BLaER1 treated with 17β-estradiol and CSF1 and Interleukin-3, amounts not matched to agents 10 nM and 100 nM (cell line): ENCODE data around the gene VPREB3.

Experiments used
- H3K27ac ChIP-seq, 11 experiments: shearing (Covaris generic); formaldehyde crosslinking; 2 replicates each; pipeline ENCODE4 v1.8.1; 2022
- H3K27me3 ChIP-seq, 11 experiments: shearing (Covaris generic); formaldehyde crosslinking; 2 replicates each; pipeline ENCODE4 v1.8.1; 2022
- H3K36me3 ChIP-seq, 11 experiments: shearing (Covaris generic); formaldehyde crosslinking; 2 replicates each; pipeline ENCODE4 v1.8.1; 2022
- H3K4me1 ChIP-seq, 10 experiments: shearing (Covaris generic); formaldehyde crosslinking; 2 replicates each; pipeline ENCODE4 v1.8.1; 2022
- H3K4me2 ChIP-seq, 11 experiments: shearing (Covaris generic); formaldehyde crosslinking; 2 replicates each; pipeline ENCODE4 v1.8.1; 2022
- H3K4me3 ChIP-seq, 10 experiments: shearing (Covaris generic); formaldehyde crosslinking; 2 replicates each; pipeline ENCODE4 v1.8.1; 2022
- H3K9ac ChIP-seq, 11 experiments: shearing (Covaris generic); formaldehyde crosslinking; 2 replicates each; pipeline ENCODE4 v1.8.1; 2022
- H3K9me3 ChIP-seq, 11 experiments: shearing (Covaris generic); formaldehyde crosslinking; replicated peaks in 1 of 11; 2 replicates each; pipeline ENCODE4 v1.8.1; 2022
- H4K20me1 ChIP-seq, 11 experiments: shearing (Covaris generic); formaldehyde crosslinking; 2 replicates each; pipeline ENCODE4 v1.8.1; 2022
- Cebpa-rat ChIP-seq, 11 experiments: shearing (Covaris generic); IDR thresholded peaks; 2 replicates each; pipeline ENCODE4 v1.8.1; 2022

VPREB3 gene

DNA sequence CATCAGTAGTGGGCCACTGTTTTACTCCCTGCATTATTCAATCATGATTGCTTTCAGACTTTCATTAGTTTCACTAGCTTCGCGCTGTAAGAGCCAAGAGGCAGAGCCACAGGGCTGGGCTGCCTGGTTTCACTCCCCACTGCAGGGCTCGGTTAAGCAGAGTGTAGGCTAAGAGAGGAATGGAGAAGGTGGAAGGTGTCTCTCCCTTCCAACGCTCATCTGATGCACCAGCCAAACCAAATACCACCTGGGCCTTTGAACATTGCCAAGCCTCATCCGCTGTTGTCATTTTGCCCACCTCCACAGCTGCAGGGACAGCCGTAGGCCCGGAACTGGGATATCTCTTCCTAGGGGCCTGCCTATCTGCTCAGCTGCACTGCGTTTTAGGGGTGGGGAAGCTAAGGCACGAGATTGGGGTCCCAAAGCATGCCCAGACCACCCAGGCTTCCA lies 32.1 kb upstream of the VPREB3 start:
- H3K36me3 ChIP-seq = peaks cover 1 to 53% (median 32%) of the 10 kb centered on the region in 11 experiments
- peaks cover 38 to 40% (median 40%) of the 10 kb centered on the region in 11 experiments; a peak in 21 of 22 replicates for H4K20me1 ChIP-seq
- no peak for TF ChIP-seq Cebpa-rat (IDR thresholded peaks at IDR 0.05)
- H3K9me3 ChIP-seq = no peaks in the 10 kb centered on the region
- H3K9ac ChIP-seq = peak overlapping the region; percentile 96 to 100 (median 99)
- peak overlapping the region; percentile 86 to 96 (median 92) for H3K4me2 ChIP-seq
- H3K27me3 ChIP-seq = no peaks in the 10 kb centered on the region
- H3K27ac ChIP-seq = peak overlapping the region; percentile 97 to 100 (median 100)
- H3K4me3 ChIP-seq = peak overlapping the region; percentile 69 to 89 (median 82)
- H3K4me1 ChIP-seq = peaks cover 54 to 92% (median 89%) of the 10 kb centered on the region in 10 experiments

- Histone ChIP-seq H3K27ac (peak overlapping the region in 9 of 11 experiments; percentile 38 to 98 (median 70); a peak in 18 of 22 replicates), H4K20me1 (peaks cover 18 to 20% (median 20%) of the 10 kb centered on the region in 11 experiments; a peak in 21 of 22 replicates), H3K9me3 (no peaks in the 10 kb centered on the region), H3K27me3 (no peaks in the 10 kb centered on the region), H3K4me1 (peaks cover 44 to 77% (median 74%) of the 10 kb centered on the region in 10 experiments), H3K4me2 (peak overlapping the region; percentile 59 to 96 (median 86)), H3K4me3 (peak overlapping the region in 3 of 10 experiments; percentile 23 to 31 (median 25); a peak in 6 of 20 replicates), H3K9ac (peak overlapping the region in 10 of 11 experiments; percentile 2 to 68 (median 58); a peak in 18 of 22 replicates), H3K36me3 (peaks cover 0 to 54% (median 27%) of the 10 kb centered on the region in 11 experiments; a peak in 16 of 22 replicates)
- no peak for TF ChIP-seq Cebpa-rat (IDR thresholded peaks at IDR 0.05)
Observed at GRCh38 chr22:23784215-23784732, 30.0 kb upstream of the VPREB3 start.

GRCh38 chr22:23783265-23784150 lies 29.3 kb upstream of the VPREB3 start:
- Histone ChIP-seq H4K20me1 (peaks cover 11 to 13% (median 12%) of the 10 kb centered on the region in 11 experiments; a peak in 21 of 22 replicates), H3K9ac (peak overlapping the region; percentile 2 to 68 (median 58); a peak in 18 of 22 replicates), H3K4me3 (peak overlapping the region in 3 of 10 experiments; percentile 23 to 31 (median 25); a peak in 5 of 20 replicates), H3K27me3 (no peaks in the 10 kb centered on the region), H3K9me3 (no peaks in the 10 kb centered on the region), H3K4me2 (peak overlapping the region; percentile 59 to 96 (median 86)), H3K36me3 (peaks cover 0 to 54% (median 24%) of the 10 kb centered on the region in 11 experiments; a peak in 14 of 22 replicates), H3K27ac (peak overlapping the region in 9 of 11 experiments; percentile 38 to 98 (median 70); a peak in 17 of 22 replicates), H3K4me1 (peaks cover 36 to 71% (median 66%) of the 10 kb centered on the region in 10 experiments)
- no peak for TF ChIP-seq Cebpa-rat (IDR thresholded peaks at IDR 0.05)

DNA sequence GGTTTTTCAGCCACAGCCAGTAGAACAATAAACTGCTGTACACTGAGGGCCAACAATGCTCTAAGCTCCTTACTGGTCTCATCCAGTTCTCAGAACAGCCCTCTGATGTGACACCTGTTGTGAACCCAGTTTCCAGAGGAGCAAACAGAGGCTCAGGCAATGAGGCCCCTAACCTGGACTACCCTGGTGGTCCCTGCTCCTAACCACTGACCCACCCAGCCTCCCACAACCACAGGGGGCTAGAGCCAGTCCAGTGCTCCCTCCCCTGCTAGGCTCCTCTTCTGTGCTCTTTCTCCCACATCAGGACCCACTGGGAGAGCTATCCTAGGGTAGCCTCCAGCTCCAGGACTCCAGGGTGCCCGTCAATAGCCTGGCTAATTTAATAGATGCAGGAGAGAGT lies 28.5 kb upstream of the VPREB3 start:
- peak overlapping the region in 10 of 11 experiments; percentile 68 to 96 (median 86); a peak in 16 of 22 replicates for H3K4me2 ChIP-seq
- H3K27ac ChIP-seq = peak overlapping the region in 9 of 11 experiments; percentile 38 to 98 (median 70); a peak in 12 of 22 replicates
- peaks cover 0 to 56% (median 18%) of the 10 kb centered on the region in 11 experiments; a peak in 10 of 22 replicates for H3K36me3 ChIP-seq
- no peaks in the 10 kb centered on the region for H3K9me3 ChIP-seq
- H3K4me1 ChIP-seq = peaks cover 28 to 70% (median 64%) of the 10 kb centered on the region in 10 experiments
- no peaks in the 10 kb centered on the region for H3K27me3 ChIP-seq
- H3K4me3 ChIP-seq = no peak overlapping the region
- H4K20me1 ChIP-seq = peaks cover 3 to 5% (median 4%) of the 10 kb centered on the region in 11 experiments; a peak in 20 of 22 replicates
- H3K9ac ChIP-seq = peak overlapping the region in 9 of 11 experiments; percentile 2 to 68 (median 58); a peak in 7 of 22 replicates
- no peak for TF ChIP-seq Cebpa-rat (IDR thresholded peaks at IDR 0.05)

DNA sequence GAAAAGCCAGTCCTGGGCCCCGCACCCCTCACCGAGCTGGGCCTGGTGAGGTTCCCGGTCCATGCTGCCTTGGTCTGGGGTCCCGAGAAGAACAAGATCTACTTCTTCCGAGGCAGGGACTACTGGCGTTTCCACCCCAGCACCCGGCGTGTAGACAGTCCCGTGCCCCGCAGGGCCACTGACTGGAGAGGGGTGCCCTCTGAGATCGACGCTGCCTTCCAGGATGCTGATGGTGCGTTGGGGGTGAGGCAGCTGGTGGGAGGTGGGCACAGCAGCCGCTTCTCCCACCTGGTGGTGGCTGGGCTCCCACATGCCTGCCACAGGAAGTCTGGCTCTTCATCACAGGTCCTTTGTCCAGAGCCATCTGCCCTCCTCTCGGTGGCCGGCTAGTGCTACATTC lies 28.0 kb upstream of the VPREB3 start:
- peaks cover 0 to 56% (median 18%) of the 10 kb centered on the region in 11 experiments; a peak in 10 of 22 replicates for H3K36me3 ChIP-seq
- no peaks in the 10 kb centered on the region for H3K9me3 ChIP-seq
- H3K9ac ChIP-seq = peak overlapping the region in 2 of 11 experiments; percentile 4 to 62; a peak in 2 of 22 replicates
- H3K4me3 ChIP-seq = no peak overlapping the region
- H3K27me3 ChIP-seq = no peaks in the 10 kb centered on the region
- TF ChIP-seq Cebpa-rat (IDR thresholded peaks at IDR 0.05) = no peak
- peak overlapping the region in 5 of 11 experiments; percentile 3 to 98 (median 77); a peak in 6 of 22 replicates for H3K27ac ChIP-seq
- peaks cover 0 to under 1% (median 0%) of the 10 kb centered on the region in 11 experiments; a peak in 4 of 22 replicates for H4K20me1 ChIP-seq
- peak overlapping the region in 2 of 11 experiments; percentile 92 to 96; a peak in 1 of 22 replicates for H3K4me2 ChIP-seq
- H3K4me1 ChIP-seq = peaks cover 27 to 74% (median 68%) of the 10 kb centered on the region in 10 experiments

GRCh38 chr22:23781511-23782183 lies 27.4 kb upstream of the VPREB3 start:
- Histone ChIP-seq H3K9ac (peak overlapping the region in 2 of 11 experiments; percentile 4 to 9; a peak in 2 of 22 replicates), H3K36me3 (peaks cover 0 to 56% (median 18%) of the 10 kb centered on the region in 11 experiments; a peak in 10 of 22 replicates), H4K20me1 (no peaks in the 10 kb centered on the region), H3K4me1 (peaks cover 27 to 79% (median 73%) of the 10 kb centered on the region in 10 experiments), H3K27ac (peak overlapping the region in 3 of 11 experiments; percentile 23 to 97 (median 77); a peak in 4 of 22 replicates), H3K9me3 (no peaks in the 10 kb centered on the region), H3K4me2 (peak overlapping the region in 1 of 11 experiments; percentile 4; a peak in 1 of 22 replicates), H3K4me3 (no peak overlapping the region), H3K27me3 (no peaks in the 10 kb centered on the region)
- TF ChIP-seq Cebpa-rat (IDR thresholded peaks at IDR 0.05) = no peak

DNA sequence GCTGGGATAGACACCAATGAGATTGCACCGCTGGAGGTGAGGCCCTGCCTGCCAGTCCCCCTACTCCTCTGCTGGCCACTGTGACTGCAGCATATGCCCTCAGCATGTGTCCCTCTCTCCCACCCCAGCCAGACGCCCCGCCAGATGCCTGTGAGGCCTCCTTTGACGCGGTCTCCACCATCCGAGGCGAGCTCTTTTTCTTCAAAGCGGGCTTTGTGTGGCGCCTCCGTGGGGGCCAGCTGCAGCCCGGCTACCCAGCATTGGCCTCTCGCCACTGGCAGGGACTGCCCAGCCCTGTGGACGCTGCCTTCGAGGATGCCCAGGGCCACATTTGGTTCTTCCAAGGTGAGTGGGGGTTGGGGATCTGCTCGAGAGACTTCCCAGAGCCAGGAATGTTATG lies 26.8 kb upstream of the VPREB3 start:
- no peaks in the 10 kb centered on the region for H3K9me3 ChIP-seq
- peaks cover 21 to 79% (median 73%) of the 10 kb centered on the region in 10 experiments for H3K4me1 ChIP-seq
- peak overlapping the region in 1 of 11 experiments; percentile 97; a peak in 1 of 22 replicates for H3K27ac ChIP-seq
- peak overlapping the region in 1 of 11 experiments; percentile 9; a peak in 2 of 22 replicates for H3K9ac ChIP-seq
- no peak overlapping the region for H3K4me2 ChIP-seq
- no peaks in the 10 kb centered on the region for H3K27me3 ChIP-seq
- TF ChIP-seq Cebpa-rat (IDR thresholded peaks at IDR 0.05) = no peak
- H4K20me1 ChIP-seq = peaks cover 0 to 4% (median 0%) of the 10 kb centered on the region in 11 experiments; a peak in 3 of 22 replicates
- peaks cover 0 to 56% (median 18%) of the 10 kb centered on the region in 11 experiments; a peak in 10 of 22 replicates for H3K36me3 ChIP-seq
- no peak overlapping the region for H3K4me3 ChIP-seq
